NCI-H2171 (cell line): ENCODE measurements around the gene SNRNP200.
A peak's percentile ranks its signal among the peaks of the same experiment; 100 is the strongest.
"Not testable (repeated sequence)": the region's sequence is repeated elsewhere in the genome, so short reads cannot be mapped to it uniquely, and the experiment has no call there.

ENCODE experiments used
- DNase-seq: peaks from one replicate; lab custom pipeline; 2025; lab: John Stamatoyannopoulos, UW

SNRNP200 gene

DNA sequence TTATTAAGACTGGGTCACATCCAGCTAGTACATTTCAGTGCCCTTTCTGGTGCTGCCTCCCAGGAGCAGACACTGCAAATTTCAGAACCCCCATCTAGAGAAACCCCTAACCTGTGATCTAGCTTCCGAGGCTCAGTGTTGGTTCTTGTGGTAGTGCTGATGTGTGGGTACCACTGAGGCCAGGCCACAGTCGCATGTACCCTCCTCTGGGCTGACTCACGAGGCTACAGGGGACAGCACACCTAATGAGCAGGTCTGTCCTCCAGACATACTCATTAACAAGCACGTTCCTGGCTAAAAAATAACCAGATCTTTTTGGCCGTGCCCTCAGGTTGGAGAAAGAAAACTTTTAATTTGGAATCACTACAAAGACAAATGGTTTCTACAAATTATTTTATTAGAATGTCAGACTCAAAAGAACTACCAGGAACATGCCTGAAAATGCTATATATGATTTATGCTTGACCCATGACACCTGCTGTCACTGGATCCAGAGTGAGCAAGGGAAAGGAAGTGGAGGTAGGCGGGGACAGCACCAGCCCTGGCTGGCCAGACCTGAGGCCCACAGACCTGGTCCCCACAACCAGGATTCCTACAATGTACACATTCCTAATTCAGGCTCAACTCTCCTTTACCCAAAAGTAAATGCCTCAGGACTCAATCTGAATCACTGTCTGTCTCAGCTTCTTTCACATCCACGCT is 30.8 kb downstream of the SNRNP200 start:
- DNase-seq = no peak

DNA sequence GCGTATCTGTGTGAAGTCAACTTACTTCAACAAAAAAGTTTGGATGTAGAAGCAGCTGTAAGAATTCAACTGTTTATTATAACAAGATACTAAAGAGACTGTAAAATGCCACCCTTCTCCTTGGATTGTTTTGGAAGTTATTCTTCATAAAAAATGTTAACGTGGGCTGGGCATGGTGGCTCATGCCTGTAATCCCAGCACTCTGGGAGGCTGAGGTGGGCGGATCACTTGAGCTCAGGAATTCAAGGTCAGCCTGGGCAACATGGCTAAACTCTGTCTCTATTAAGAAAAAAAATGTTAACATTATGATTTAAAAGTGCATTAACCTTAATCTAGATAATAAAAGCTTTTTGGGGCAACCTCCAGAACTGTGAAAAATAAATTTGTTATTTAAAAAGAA is 31.6 kb downstream of the SNRNP200 start:
- no peak for DNase-seq

DNA sequence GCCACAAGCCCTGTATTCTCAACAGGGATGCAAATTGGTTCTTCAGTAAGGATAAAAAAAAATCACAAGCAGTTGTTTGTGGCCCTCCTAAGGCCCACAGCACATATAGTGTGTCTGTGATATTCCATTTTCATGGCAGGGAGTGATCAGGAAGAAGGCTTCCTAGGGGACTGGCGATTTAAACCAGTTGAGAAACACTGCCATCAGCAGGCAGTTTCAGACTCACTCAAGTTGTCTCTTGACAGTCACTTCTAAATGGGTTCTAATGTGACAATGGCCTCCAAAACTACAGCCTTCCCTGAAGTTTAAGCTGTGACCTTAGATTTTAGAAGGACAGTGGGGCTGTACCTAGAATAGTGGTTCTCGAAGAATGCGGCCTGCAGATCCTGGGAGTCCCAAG is 33.4 kb downstream of the SNRNP200 start:
- no peak for DNase-seq

DNA sequence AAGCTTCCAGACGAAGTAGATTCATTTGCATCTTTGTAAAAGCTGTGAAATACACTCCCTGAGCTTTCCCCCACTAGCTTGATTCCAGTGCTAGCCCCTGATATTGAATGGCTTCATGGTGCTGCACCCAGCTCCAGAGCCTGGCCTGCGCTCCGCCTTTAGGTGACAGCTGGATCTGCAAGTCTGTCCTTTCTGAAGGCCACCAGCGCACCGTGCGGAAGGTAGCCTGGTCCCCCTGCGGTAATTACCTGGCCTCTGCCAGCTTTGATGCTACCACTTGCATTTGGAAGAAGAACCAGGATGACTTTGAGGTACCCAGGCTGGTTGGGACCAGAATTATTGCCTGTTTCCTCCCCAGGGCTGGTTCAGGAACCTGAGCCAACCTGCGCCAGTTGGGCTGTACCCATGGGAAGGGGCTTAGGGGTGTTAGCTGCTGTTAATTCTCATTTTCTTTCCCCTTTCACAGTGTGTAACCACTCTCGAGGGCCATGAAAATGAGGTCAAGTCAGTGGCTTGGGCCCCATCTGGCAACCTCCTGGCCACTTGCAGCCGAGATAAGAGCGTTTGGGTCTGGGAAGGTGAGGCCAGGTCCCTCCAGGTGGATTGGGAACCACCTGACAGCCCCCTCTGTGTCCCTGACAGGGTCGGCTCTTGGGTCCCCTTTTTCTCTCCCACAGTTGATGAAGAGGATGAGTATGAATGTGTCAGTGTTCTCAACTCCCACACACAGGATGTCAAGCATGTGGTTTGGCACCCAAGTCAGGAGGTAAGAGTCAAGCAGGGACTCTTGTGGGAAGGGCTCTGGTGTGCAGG is 38.0 kb downstream of the SNRNP200 start:
- DNase-seq = peak; percentile 17

DNA sequence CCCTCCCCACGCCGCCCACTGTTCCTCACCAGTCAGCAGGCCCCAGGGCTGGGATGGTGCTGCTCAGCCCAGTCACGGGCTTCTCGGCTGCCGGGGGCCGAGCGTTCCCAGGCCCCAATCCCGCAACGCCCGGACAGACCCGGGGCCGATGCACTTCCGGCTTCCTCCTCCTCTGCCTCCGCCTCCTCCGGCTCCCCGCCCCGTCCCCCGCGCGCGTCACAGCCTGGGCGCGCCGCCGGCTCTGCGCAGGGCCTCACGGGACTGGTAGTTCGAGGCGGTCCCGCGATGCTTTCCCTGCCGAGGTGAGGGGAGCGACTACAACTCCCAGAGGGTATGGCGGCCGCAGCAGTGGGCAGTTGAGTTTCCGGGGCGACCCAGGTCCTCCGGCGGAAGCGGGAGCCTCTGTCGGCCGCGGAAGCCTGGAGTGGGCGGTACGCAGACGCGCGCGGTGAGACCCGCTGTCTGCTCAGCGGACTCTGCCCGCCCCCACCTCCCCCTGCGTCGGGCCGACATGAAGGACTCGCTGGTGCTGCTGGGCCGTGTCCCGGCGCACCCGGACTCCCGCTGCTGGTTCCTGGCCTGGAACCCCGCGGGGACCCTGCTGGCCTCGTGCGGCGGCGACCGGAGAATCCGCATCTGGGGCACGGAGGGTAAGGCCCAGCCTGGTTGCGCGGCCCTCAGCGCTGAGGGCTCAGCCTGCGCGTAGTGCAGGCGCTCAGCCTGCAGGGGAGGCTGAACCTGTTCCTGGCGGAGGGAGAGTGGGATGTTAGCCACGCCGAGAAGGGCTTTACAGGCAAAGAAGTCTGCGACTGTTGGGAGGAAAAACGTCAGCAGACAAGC is 39.3 kb downstream of the SNRNP200 start, which contains the start of the genes CIAO1 and TMEM127:
Gene CIAO1, plus strand, starts transcription at position 386 of the 840 bp plus-strand sequence. Its CDS starts 126 bp downstream, at position 512.
Gene TMEM127, minus strand, starts transcription at position 158 of the 840 bp plus-strand sequence. CDS start 616 bp downstream, outside the sequence.
- peak; percentile 95 for DNase-seq

GRCh38 chr2:96265349-96265839 is 40.0 kb downstream of the SNRNP200 start:
- peak; percentile 56 for DNase-seq

DNA sequence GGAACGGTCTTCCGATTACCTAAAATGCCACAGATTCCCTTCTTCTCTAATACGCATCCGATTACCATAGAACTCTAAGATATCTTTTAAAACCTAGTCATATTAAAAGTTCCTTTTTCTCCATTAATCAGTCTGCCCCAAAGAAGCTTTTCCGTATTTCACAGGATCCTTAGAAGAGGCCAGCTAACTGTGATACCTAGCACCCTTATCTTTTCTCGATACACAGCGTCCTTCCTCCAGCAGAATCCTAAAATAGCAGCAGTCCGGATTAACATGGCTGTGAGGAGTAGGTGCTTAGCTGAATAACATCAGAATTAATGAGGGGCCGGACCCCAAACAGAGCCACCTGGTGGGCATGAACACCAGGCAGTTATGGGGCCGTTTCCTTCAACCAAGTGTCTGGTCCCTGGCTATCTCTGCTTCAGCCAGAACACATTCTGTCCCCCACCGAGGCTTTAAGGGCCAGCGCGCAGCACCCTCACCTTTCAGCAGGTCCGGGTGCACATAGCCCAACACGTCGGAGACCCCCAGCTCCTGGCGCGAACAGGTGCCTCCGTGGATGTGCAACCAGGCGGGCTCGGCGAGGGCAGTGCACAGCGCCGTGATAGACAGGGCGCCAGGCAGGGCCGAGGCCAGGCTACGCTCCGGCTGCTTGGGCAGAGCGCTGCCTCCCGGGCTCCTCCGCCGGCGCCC is 40.5 kb downstream of the SNRNP200 start:
- peak; percentile 18 for DNase-seq

GRCh38 chr2:96264086-96264485 is 41.3 kb downstream of the SNRNP200 start:
- no peak for DNase-seq

DNA sequence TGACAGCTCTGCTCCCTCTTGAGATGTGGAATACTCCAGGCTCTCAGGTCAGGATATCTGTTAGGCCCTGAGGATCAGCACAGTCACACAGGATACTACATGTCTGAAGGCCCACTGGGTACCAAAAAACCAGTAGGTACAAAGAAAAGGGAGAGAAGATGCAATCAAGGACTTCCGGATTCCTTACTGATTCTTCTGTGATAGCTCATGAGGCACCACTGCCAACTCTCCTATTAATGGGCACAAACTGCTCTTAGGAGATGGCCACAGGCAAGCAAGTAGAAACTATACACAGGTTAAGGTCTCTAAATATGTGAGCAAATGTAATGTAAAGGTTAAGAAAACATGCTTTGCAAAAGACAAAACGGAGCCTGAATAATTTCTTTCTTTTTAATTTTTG is 43.0 kb downstream of the SNRNP200 start:
- no peak for DNase-seq

DNA sequence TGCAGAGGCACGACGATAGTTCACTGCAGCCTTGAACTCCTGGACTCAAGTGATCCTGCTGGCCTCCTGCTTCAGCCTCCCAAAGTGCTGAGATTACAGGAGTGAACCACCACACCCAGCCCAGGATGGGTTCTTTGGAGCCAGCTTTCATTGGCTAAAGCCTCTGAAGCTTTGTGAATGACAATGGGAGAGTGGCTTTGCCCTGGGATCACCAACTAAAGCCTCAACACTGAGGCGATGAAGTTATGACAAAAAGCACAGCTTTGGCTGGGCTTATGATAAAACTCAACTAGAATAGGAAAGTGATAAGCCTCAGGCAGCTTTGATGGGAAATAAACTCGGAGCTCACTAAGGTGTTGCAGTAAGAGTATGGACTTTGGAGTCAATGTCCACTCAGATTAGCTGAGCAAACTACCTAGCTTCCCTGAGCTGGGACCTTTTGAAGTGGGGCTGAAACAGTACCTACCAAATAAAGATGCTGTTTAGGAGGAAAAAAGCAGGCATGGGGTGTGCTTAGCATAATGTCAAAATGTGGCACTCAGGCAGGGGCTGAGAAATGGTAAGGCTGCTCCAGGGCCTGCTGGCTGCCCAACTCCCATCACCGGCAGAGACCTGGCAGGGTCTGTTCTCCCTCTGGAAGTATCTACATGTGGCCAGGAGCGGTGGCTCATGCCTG is 43.9 kb downstream of the SNRNP200 start:
- DNase-seq = no peak

- DNase-seq = peak; percentile 28
Measured at GRCh38 chr2:96260387-96261260, 44.7 kb downstream of the SNRNP200 start.

DNA sequence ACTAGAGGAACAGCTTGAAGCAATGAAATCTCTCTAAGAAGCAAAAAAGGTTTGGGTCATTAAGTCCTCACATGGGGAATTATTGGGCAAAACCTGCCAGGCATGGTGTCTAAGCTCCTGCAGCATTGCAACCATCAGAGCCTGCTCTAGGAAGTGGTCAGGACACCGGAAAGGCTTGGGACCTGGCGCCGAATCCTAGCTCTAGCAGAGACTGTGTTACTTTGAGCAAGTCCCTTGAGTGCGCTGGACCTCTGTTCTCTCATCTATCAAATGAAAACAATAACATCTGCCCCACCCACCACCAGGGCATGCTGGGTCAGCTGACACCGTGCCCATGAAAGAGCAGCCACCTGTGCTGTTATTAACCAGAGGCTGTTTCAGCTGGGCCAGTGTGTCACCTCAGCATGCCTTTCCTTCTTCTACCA is 45.8 kb downstream of the SNRNP200 start:
- DNase-seq = peak; percentile 25

DNA sequence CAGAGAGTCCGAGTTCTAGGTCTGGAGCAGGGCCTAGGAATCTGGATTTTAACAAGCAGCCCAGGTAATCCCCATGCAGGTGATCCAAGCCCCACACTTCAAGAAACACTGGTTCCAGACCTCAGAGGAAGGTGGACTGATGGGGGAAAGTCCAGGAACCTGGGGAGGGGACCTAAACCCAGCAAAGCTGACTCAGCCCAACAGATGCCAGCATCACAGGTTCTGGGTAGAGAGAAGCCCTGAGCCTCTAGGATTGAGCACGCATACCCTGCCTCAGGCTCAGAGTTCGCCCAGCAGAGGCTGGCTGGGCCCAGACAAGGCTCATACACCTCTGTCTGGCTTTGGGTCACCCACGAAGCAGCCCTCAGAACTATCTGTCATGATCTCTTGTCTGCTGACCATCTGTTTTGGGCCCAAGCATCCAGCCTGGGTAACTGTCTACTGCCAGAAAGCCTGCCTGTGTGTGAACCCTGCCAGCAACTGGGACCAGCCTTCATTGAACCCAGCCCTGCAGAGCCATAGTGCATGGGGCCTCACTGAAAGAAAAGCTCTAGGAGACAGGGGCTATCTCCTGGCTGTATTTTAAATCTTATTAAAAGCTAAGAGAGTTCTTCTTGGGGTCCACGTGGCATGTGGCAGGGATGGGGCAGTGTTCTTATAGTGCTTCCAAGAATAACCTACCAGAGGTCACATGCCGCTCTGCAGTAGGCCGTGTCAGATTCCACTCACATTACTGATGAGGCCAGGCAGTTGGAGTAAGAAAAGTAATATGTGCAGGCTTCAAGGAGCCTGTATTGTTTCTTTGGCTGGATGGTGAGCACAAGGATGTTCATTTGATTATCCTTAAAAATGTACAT is 47.0 kb downstream of the SNRNP200 start:
- no peak for DNase-seq

GRCh38 chr2:96257744-96258143 is 47.6 kb downstream of the SNRNP200 start:
- DNase-seq = not testable (repeated sequence)

- DNase-seq = no peak
Measured at GRCh38 chr2:96256611-96257113, 48.7 kb downstream of the SNRNP200 start.

- no peak for DNase-seq
Measured at GRCh38 chr2:96254571-96254970, 50.8 kb downstream of the SNRNP200 start.

GRCh38 chr2:96253006-96253405 is 52.3 kb downstream of the SNRNP200 start:
- no peak for DNase-seq

DNA sequence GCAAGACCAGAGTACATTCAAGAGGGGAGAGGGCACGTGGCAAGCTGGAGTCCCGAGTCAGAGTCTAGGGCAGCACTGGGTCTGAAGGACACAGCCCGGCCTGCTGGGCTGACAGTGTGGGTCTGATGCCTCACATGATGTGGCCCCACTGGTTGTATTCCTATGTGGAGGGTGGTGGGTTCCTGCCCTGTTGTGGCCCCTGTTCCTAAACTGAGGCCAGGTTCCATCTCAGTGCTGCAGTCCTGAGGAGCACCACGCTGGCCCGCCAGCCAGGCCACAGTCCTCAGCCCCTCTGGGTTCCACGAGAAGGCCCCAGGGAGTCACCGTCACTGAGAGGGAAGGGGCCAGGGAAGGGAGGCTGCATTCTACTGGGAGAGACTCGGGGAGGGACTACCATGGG is 52.8 kb downstream of the SNRNP200 start:
- no peak for DNase-seq
